Right renal cortex interstitium (tissue), 3 donors: Measurements from ENCODE around the gene WFDC9. TPM values are rescaled to one million over a fixed set of nuclear protein-coding genes. Genes with fewer than 3 reads are reported as not detected.
"Not testable (repeated sequence)": the region's sequence is repeated elsewhere in the genome, so short reads cannot be mapped to it uniquely, and the experiment has no call there.

Source experiments
- DNase-seq, 3 donors: peaks; one replicate each; pipeline ENCODE4 v3.0.0-alpha.2; 2013; ENCODE audit warnings: low read depth in 3 of 3, low spot score in 2 of 3
- polyA plus RNA-seq, 3 donors: library from polyadenylated mRNA; unstranded; fragments of 120-200 nt; gene quantifications; one replicate each; pipeline ENCODE4 v1.2.1, GENCODE V29; 2013; ENCODE audit not compliant: insufficient read length in 3 of 3

Gene WFDC9
- polyA plus RNA-seq = not detected

GRCh38 chr20:45631184-45631583 is at the start of gene WFDC9:
WFDC9 (minus strand) TSS chr20:45631284; CDS start chr20:45610181, 21,103 bp downstream.
- DNase-seq = no peak

GRCh38 chr20:45679650-45680049 is 48.6 kb upstream of the WFDC9 start:
- no peak for DNase-seq

GRCh38 chr20:45672765-45673164 is 41.7 kb upstream of the WFDC9 start:
- DNase-seq = no peak

GRCh38 chr20:45670139-45670538 is 39.1 kb upstream of the WFDC9 start, which contains the start of gene WFDC11:
WFDC11 (minus strand) TSS chr20:45670239; CDS start chr20:45650600, 19,639 bp downstream.
- DNase-seq = no peak

- DNase-seq = not testable (repeated sequence)
Observed at GRCh38 chr20:45657038-45657437, 26.0 kb upstream of the WFDC9 start.

- DNase-seq = not testable (repeated sequence)
Observed at GRCh38 chr20:45651726-45652125, 20.6 kb upstream of the WFDC9 start.

- DNase-seq = no peak
Observed at GRCh38 chr20:45649312-45649863, 18.3 kb upstream of the WFDC9 start.

GRCh38 chr20:45647441-45648050 is 16.5 kb upstream of the WFDC9 start:
- DNase-seq = no peak

GRCh38 chr20:45646875-45647274 is 15.8 kb upstream of the WFDC9 start:
- DNase-seq = no peak

GRCh38 chr20:45645869-45646268 is 14.8 kb upstream of the WFDC9 start:
- DNase-seq = not testable (repeated sequence)

- not testable (repeated sequence) for DNase-seq
Observed at GRCh38 chr20:45641076-45641475, 10.0 kb upstream of the WFDC9 start.

GRCh38 chr20:45639687-45640086 is 8.6 kb upstream of the WFDC9 start:
- no peak for DNase-seq

- DNase-seq = no peak
Observed at GRCh38 chr20:45636513-45636912, 5.4 kb upstream of the WFDC9 start.

GRCh38 chr20:45630371-45630770 is 713 bp downstream of the WFDC9 start:
- DNase-seq = no peak

GRCh38 chr20:45629496-45630100 is 1.5 kb downstream of the WFDC9 start, which contains the start of gene WFDC10A:
WFDC10A (plus strand) TSS chr20:45629739; CDS start chr20:45629814, 75 bp downstream.
- peak in 1 of 3 donors; percentile 6 for DNase-seq

GRCh38 chr20:45626540-45626939 is 4.5 kb downstream of the WFDC9 start:
- no peak for DNase-seq

GRCh38 chr20:45621593-45621992 is 9.5 kb downstream of the WFDC9 start:
- no peak for DNase-seq

GRCh38 chr20:45617591-45617990 is 13.5 kb downstream of the WFDC9 start:
- DNase-seq = no peak

GRCh38 chr20:45612314-45612713 is 18.8 kb downstream of the WFDC9 start:
- no peak for DNase-seq

- no peak for DNase-seq
Observed at GRCh38 chr20:45611054-45611453, 20.0 kb downstream of the WFDC9 start.

GRCh38 chr20:45607810-45608209 is 23.3 kb downstream of the WFDC9 start:
- no peak for DNase-seq

- no peak for DNase-seq
Observed at GRCh38 chr20:45595235-45595634, 35.8 kb downstream of the WFDC9 start.
